Body of pancreas (tissue), 4 donors: Measurements from ENCODE around the gene ACACA. TPM values are rescaled to one million over a fixed set of nuclear protein-coding genes. Genes with fewer than 3 reads are reported as not detected.
A peak's percentile ranks its signal among the peaks of the same experiment; 100 is the strongest.

Source experiments
- ATAC-seq: fragments of 150-250 bp; one replicate; pipeline ENCODE4 v1.9.1; 2016
- DNase-seq, 4 donors: peaks; one replicate each; pipeline ENCODE4 v3.0.0-alpha.2; 2019
- H3K27ac ChIP-seq, 4 donors: fragments of 200-600 bp; sonication (generic); 1 replicate in 3 of 4; 2 replicates in 1 of 4; pipeline versions ENCODE4 v1.5.1 to v1.6.1; 2016 to 2019; ENCODE audit warnings: mild to moderate bottlenecking in 1 of 4, mixed read lengths in 1 of 4, moderate library complexity in 1 of 4
- H3K27me3 ChIP-seq, 2 donors: fragments of 200-600 bp; sonication (generic); one replicate each; pipeline ENCODE4 v1.6.0; 2016; ENCODE audit warnings: mild to moderate bottlenecking in 1 of 2
- H3K36me3 ChIP-seq, 2 donors: fragments of 200-600 bp; sonication (generic); replicated peaks in 1 of 2; 2 replicates each; pipeline ENCODE4 v1.5.1; 2016; ENCODE audit warnings: low read depth in 2 of 2; ENCODE audit not compliant: insufficient read depth in 1 of 2
- H3K4me1 ChIP-seq: fragments of 200-600 bp; sonication (generic); one replicate; pipeline ENCODE4 v1.6.0; 2016
- H3K4me3 ChIP-seq, 2 donors: fragments of 200-600 bp; sonication (generic); 1 replicate in 1 of 2; 2 replicates in 1 of 2; pipeline ENCODE4 v1.5.1; 2016 to 2019
- H3K9me3 ChIP-seq, 3 donors: fragments of 200-600 bp; sonication (generic); 1 replicate in 2 of 3; 2 replicates in 1 of 3; pipeline ENCODE4 v1.5.1; 2016
- CTCF ChIP-seq, 7 experiments: fragments of 450-650 bp in 4 of 7; fragments of 200-600 bp in 3 of 7; sonication (generic) in 3 of 7; IDR thresholded peaks; one replicate each; pipeline ENCODE4 v1.5.1; 2016 to 2019; ENCODE audit warnings: antibody characterized with exemption in 7 of 7
- POLR2A ChIP-seq, 3 donors: fragments of 450-650 bp; IDR thresholded peaks; one replicate each; pipeline ENCODE4 v1.6.1; 2016; ENCODE audit warnings: antibody characterized with exemption in 3 of 3, mild to moderate bottlenecking in 2 of 3
- WGBS, 2 donors: methylation state at CpG; one replicate each; pipeline ENCODE4 v1.1.5; 2017; 5-methylcytosine and 5-hydroxymethylcytosine counted together
- intact Hi-C: fragments of 100-400 bp; cut with DNase I; formaldehyde crosslinking; loops from one replicate; pipeline ENCODE4 v1.15.1; 2023
- total RNA-seq, 2 donors: library from RNA; depleted of rRNA; stranded (reverse); fragments of >200 nt; gene quantifications; one replicate each; pipeline ENCODE4 v1.1.0, GENCODE V29; 2016

Gene ACACA
- total RNA-seq, 2 donors from 2014 or later = 9.1 to 49.1 TPM

GRCh38 chr17:37068266-37068665, 338.4 kb downstream of the ACACA start:
- no peak overlapping the region for H3K27ac ChIP-seq
- intact Hi-C loops = no loop called here
- H3K4me3 ChIP-seq = no peak overlapping the region
- H3K9me3 ChIP-seq = no peaks in the 10 kb centered on the region
- H3K4me1 ChIP-seq = no peaks in the 10 kb centered on the region
- no peak for TF ChIP-seq CTCF (IDR thresholded peaks at IDR 0.05)
- TF ChIP-seq POLR2A (IDR thresholded peaks at IDR 0.05) = no peak
- no peaks in the 10 kb centered on the region for H3K36me3 ChIP-seq
- WGBS, 2 donors = 61 to 72% methylated on average over 10 of the region's 10 CpGs
- no peaks in the 10 kb centered on the region for H3K27me3 ChIP-seq
- ATAC-seq (no peak), DNase-seq (no peak)

- Histone ChIP-seq H3K27me3 (no peaks in the 10 kb centered on the region), H3K27ac (no peak overlapping the region), H3K36me3 (no peaks in the 10 kb centered on the region), H3K4me1 (no peaks in the 10 kb centered on the region), H3K9me3 (no peaks in the 10 kb centered on the region), H3K4me3 (no peak overlapping the region)
- WGBS, 2 donors = 41 to 49% methylated on average over 11 to 13 of the region's 13 CpGs
- DNase-seq (peak; percentile 54 to 77 (median 66)), ATAC-seq (peak; percentile 78)
- TF ChIP-seq CTCF (IDR thresholded peaks at IDR 0.05) (no peak), POLR2A (IDR thresholded peaks at IDR 0.05) (no peak)
- intact Hi-C loops = no loop called here
Measured at GRCh38 chr17:37067555-37068111, 339.0 kb downstream of the ACACA start.

- Histone ChIP-seq H3K9me3 (no peaks in the 10 kb centered on the region), H3K27ac (no peak overlapping the region), H3K4me1 (no peaks in the 10 kb centered on the region), H3K4me3 (no peak overlapping the region), H3K27me3 (no peaks in the 10 kb centered on the region), H3K36me3 (no peaks in the 10 kb centered on the region)
- 61 to 70% methylated on average over 21 to 25 of the region's 25 CpGs for WGBS, 2 donors
- TF ChIP-seq POLR2A (IDR thresholded peaks at IDR 0.05) (no peak), CTCF (IDR thresholded peaks at IDR 0.05) (no peak)
- DNase-seq (no peak), ATAC-seq (no peak)
- intact Hi-C loops = no loop called here
Measured at GRCh38 chr17:37066322-37067255, 340.0 kb downstream of the ACACA start.

- Histone ChIP-seq H3K4me3 (no peak overlapping the region), H3K9me3 (no peaks in the 10 kb centered on the region), H3K27me3 (no peaks in the 10 kb centered on the region), H3K27ac (no peak overlapping the region), H3K4me1 (no peaks in the 10 kb centered on the region), H3K36me3 (no peaks in the 10 kb centered on the region)
- ATAC-seq (no peak), DNase-seq (no peak)
- intact Hi-C loops = no loop called here
- TF ChIP-seq CTCF (IDR thresholded peaks at IDR 0.05) (no peak), POLR2A (IDR thresholded peaks at IDR 0.05) (no peak)
- WGBS, 2 donors = 22 to 35% methylated on average over 19 to 23 of the region's 23 CpGs
Measured at GRCh38 chr17:37065486-37066321, 340.9 kb downstream of the ACACA start.
